ENCODE measurements around the gene SOX11.

DNA sequence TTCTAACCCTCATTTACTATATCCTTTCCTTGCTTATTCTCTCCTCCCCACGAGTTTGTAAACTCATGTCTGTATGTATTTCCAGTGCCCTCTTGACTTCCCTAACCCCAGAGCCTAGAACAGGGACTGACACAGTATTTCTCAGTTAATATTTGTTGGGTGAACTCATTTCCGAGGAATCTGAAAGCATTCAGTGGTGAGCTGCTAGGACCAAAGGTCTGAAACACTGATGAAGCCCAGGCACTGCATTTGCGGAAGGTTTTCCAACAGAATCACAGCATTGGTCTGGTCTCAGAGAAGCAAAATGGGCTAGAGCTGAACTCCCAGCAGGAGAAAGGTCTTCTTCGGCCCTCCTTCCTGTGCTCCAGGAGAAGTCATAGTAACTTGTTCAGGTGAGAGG, 56.8 kb downstream of the SOX11 start:
- no peak for TF ChIP-seq POLR2A (IDR thresholded peaks at IDR 0.05)
- no peak for TF ChIP-seq EP300 (IDR thresholded peaks at IDR 0.05)
